Measurements from ENCODE around the gene CAMTA1. TPM values are rescaled to one million over a fixed set of nuclear protein-coding genes. Genes with fewer than 3 reads are reported as not detected.

Gene CAMTA1
- total RNA-seq, 3 donors from 2014 or later: 73.4 to 114 (median 82.6) TPM

DNA sequence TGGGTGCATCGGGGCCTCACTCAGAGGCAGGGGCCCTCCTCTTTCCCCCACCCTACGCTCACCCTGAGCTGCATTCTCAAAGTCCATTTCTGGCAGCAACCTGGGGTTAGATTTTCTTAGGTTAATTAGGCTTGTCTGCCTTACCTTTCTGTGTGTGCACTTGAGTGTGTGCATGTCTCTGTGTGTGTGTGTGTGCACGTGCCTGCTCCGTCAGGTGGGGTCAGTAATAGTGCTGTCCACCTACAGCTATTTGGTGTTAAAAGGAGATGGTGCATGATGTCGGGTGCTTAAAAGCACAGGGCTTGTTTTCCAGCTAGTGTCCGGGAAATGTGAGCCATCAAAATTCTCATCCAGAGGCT, 257.9 kb downstream of the CAMTA1 start:
- H3K4me1 ChIP-seq (ENCODE audit: low read depth): no peaks in the 10 kb centered on the region
- DNase-seq: no peak
- ATAC-seq: no peak
- no peaks in the 10 kb centered on the region for H3K9me3 ChIP-seq
- intact Hi-C loops (cut with DNase I, micrococcal nuclease): loop anchor here in 1 of 2 donors (5.0 kb wide), 1 partner anchor 604 kb away; no protein-coding TSS in a partner anchor
- TF ChIP-seq, protein P1, sequence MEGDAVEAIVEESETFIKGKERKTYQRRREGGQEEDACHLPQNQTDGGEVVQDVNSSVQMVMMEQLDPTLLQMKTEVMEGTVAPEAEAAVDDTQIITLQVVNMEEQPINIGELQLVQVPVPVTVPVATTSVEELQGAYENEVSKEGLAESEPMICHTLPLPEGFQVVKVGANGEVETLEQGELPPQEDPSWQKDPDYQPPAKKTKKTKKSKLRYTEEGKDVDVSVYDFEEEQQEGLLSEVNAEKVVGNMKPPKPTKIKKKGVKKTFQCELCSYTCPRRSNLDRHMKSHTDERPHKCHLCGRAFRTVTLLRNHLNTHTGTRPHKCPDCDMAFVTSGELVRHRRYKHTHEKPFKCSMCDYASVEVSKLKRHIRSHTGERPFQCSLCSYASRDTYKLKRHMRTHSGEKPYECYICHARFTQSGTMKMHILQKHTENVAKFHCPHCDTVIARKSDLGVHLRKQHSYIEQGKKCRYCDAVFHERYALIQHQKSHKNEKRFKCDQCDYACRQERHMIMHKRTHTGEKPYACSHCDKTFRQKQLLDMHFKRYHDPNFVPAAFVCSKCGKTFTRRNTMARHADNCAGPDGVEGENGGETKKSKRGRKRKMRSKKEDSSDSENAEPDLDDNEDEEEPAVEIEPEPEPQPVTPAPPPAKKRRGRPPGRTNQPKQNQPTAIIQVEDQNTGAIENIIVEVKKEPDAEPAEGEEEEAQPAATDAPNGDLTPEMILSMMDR (IDR thresholded peaks at IDR 0.05): no peak
- no peaks in the 10 kb centered on the region for H3K36me3 ChIP-seq (ENCODE audit: low read depth)
- H3K4me3 ChIP-seq: no peak overlapping the region

DNA sequence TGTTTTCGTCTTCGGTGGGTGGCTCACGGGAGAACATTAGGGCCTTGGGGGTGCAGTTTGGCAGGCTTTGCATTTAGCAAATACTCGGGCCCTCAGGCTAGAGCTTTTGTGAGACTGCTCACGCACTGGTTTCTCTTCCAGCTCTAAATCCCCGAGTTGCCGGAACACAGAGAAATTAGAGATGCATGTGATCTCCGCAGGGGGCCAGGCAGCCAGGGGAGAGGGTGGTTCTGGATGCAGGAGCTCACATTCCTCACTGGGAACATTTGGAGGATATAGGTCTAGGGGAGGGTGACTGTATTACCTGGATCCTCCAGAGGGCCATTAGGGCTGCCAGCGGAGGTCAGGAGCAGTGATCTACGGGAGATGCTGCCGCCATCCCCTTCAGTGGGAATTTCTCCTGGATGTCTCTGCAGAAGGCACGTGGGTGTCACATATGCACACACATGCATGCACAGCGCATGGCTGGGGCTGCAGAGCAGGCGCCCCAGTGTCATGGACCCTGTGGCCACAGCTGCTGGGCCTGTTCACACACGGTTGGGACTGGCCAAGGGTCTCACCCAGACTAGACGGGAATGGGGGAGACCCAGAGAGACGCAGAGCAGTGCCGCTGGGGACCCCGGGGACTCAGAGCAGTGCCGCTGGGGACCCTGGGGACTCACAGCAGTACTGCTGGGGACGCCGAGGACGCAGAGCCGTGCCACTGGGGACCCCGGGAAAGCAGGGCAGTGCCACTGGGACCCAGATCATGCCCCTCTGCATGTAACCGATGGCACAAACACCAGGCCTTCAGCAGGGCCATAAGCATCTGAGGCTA, 258.7 kb downstream of the CAMTA1 start:
- no peak for ATAC-seq
- Histone ChIP-seq H3K4me3 (no peak overlapping the region), H3K36me3 (ENCODE audit: low read depth) (no peaks in the 10 kb centered on the region), H3K9me3 (no peaks in the 10 kb centered on the region), H3K4me1 (ENCODE audit: low read depth) (no peaks in the 10 kb centered on the region)
- no peak for DNase-seq
- TF ChIP-seq, protein P1 (IDR thresholded peaks at IDR 0.05): no peak
- intact Hi-C loops (cut with DNase I, micrococcal nuclease): loop anchor here in 1 of 2 donors (5.0 kb wide), 1 partner anchor 603 kb away; no protein-coding TSS in a partner anchor

DNA sequence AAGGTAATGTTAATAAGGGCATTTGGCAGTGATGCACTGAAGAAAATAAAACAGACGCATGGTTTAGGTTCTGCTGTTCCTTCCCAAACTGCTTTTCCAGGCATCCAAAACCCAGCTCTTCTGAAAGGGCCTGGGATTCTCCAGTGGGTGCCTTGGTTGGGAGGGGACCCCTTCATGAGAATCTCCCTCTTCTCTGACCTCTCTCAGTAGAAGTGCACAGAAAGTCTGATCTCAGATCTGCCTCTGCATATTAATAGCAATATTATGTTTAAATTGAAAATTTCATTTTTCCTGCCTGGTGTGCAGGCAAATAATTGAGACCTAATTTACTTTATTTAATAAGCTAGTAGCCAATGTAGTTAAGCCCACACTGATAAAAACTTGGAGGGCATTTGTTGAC, 260.6 kb downstream of the CAMTA1 start:
- intact Hi-C loops (cut with DNase I, micrococcal nuclease): no loop called here
- TF ChIP-seq, protein P1 (IDR thresholded peaks at IDR 0.05): no peak
- ATAC-seq (no peak), DNase-seq (no peak)
- Histone ChIP-seq H3K4me1 (ENCODE audit: low read depth) (no peaks in the 10 kb centered on the region), H3K9me3 (no peaks in the 10 kb centered on the region), H3K36me3 (ENCODE audit: low read depth) (no peaks in the 10 kb centered on the region), H3K4me3 (no peak overlapping the region)

DNA sequence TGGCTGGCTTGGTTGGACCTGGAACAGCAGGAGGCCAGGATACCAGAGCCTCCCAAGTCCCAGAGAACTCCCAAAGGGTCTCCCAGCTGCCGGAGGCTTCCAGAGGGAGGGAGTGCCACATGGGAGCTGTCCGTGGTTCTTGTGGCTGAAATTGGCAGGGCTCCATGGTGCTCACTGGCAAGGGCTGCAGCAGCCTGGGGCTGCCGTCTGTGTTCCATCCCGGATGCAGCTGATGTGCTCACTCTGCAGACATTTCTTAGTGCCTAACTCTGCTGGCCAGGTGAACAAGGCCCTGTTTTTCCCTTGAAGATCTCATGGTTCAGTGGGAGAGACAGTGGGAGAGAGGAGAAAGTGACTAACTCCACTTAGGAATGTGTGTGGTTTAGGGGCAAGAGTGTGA, 261.1 kb downstream of the CAMTA1 start:
- TF ChIP-seq, protein P1 (IDR thresholded peaks at IDR 0.05): no peak
- Histone ChIP-seq H3K4me3 (no peak overlapping the region), H3K36me3 (ENCODE audit: low read depth) (no peaks in the 10 kb centered on the region), H3K4me1 (ENCODE audit: low read depth) (no peaks in the 10 kb centered on the region), H3K9me3 (no peaks in the 10 kb centered on the region)
- DNase-seq: peak in 2 of 3 donors; percentile 17 to 33
- intact Hi-C loops (cut with DNase I, micrococcal nuclease): no loop called here
- ATAC-seq: no peak

DNA sequence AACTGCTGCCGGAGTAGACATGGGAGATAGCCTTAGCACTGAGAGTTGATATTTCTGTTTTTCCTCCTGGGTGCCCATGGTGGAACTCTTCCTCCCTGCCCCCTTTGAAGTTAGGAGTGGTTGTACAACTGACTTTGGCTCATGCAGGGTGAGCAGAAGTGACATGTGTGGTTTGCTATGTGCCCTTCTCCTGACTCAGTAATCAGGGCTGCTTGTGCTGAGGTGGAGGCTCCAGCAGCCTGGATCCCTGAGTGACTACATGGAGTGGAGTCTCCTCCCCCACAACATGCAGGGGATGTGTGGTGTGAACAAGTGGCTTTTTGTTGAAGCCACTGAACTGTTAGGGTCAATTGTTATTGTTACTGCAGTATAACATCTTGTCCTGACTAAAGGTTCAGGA, 261.6 kb downstream of the CAMTA1 start:
- no peaks in the 10 kb centered on the region for H3K4me1 ChIP-seq (ENCODE audit: low read depth)
- ATAC-seq (no peak), DNase-seq (no peak)
- no peaks in the 10 kb centered on the region for H3K36me3 ChIP-seq (ENCODE audit: low read depth)
- TF ChIP-seq, protein P1 (IDR thresholded peaks at IDR 0.05): no peak
- intact Hi-C loops (cut with DNase I, micrococcal nuclease): no loop called here
- H3K4me3 ChIP-seq: no peak overlapping the region
- H3K9me3 ChIP-seq: no peaks in the 10 kb centered on the region

Measured in mucosa of descending colon (tissue), 3 donors.